HUES48 (cell line): Measurements from ENCODE around the gene DBI.

ENCODE experiments used
- H3K27ac ChIP-seq: one replicate; pipeline ENCODE4 v1.7.0; 2013; ENCODE audit warnings: low read depth, low read length, inconsistent platforms
- H3K27me3 ChIP-seq: 2 replicates; pipeline ENCODE4 v1.6.1; 2013; ENCODE audit warnings: mild to moderate bottlenecking, low read length; ENCODE audit not compliant: control insufficient read depth, insufficient read depth
- H3K36me3 ChIP-seq: 2 replicates; pipeline ENCODE4 v1.6.1; 2013; ENCODE audit warnings: low read length; ENCODE audit not compliant: control insufficient read depth, insufficient read depth
- H3K4me1 ChIP-seq: 2 replicates; pipeline ENCODE4 v1.6.1; 2013; ENCODE audit warnings: mild to moderate bottlenecking, low read length; ENCODE audit not compliant: control insufficient read depth, insufficient read depth
- H3K4me3 ChIP-seq: 2 replicates; pipeline ENCODE4 v1.5.1; 2013; ENCODE audit warnings: mild to moderate bottlenecking, low read depth, low read length
- H3K9ac ChIP-seq: 2 replicates; pipeline ENCODE4 v1.6.1; 2013; ENCODE audit warnings: mild to moderate bottlenecking, low read depth, low read length, moderate library complexity
- H3K9me3 ChIP-seq: 2 replicates; pipeline ENCODE4 v1.6.1; 2013; ENCODE audit warnings: low read length; ENCODE audit not compliant: control insufficient read depth, insufficient read depth

DBI gene

GRCh38 chr2:119377993-119378345 is 11.2 kb downstream of the DBI start:
- Histone ChIP-seq H3K9ac (no peak overlapping the region), H3K4me3 (no peak overlapping the region), H3K27ac (no peak overlapping the region), H3K9me3 (no peaks in the 10 kb centered on the region), H3K4me1 (no peaks in the 10 kb centered on the region), H3K27me3 (no peaks in the 10 kb centered on the region), H3K36me3 (peaks cover 7% of the 10 kb centered on the region)

GRCh38 chr2:119378566-119378965 is 11.8 kb downstream of the DBI start:
- Histone ChIP-seq H3K27me3 (no peaks in the 10 kb centered on the region), H3K9me3 (no peaks in the 10 kb centered on the region), H3K9ac (no peak overlapping the region), H3K36me3 (peaks cover 1% of the 10 kb centered on the region), H3K4me3 (no peak overlapping the region), H3K27ac (no peak overlapping the region), H3K4me1 (no peaks in the 10 kb centered on the region)

GRCh38 chr2:119383410-119384140 is 16.8 kb downstream of the DBI start:
- H3K9me3 ChIP-seq: no peaks in the 10 kb centered on the region
- H3K27ac ChIP-seq: no peak overlapping the region
- no peaks in the 10 kb centered on the region for H3K4me1 ChIP-seq
- H3K9ac ChIP-seq: no peak overlapping the region
- no peak overlapping the region for H3K4me3 ChIP-seq
- no peaks in the 10 kb centered on the region for H3K36me3 ChIP-seq
- no peaks in the 10 kb centered on the region for H3K27me3 ChIP-seq

- Histone ChIP-seq H3K4me1 (peaks cover 8% of the 10 kb centered on the region), H3K9ac (no peak overlapping the region), H3K27ac (no peak overlapping the region), H3K36me3 (no peaks in the 10 kb centered on the region), H3K27me3 (no peaks in the 10 kb centered on the region), H3K9me3 (no peaks in the 10 kb centered on the region), H3K4me3 (no peak overlapping the region)
Measured at GRCh38 chr2:119384971-119385370, 18.2 kb downstream of the DBI start.

GRCh38 chr2:119385466-119385865 is 18.7 kb downstream of the DBI start:
- Histone ChIP-seq H3K27ac (no peak overlapping the region), H3K4me1 (peaks cover 8% of the 10 kb centered on the region), H3K36me3 (no peaks in the 10 kb centered on the region), H3K4me3 (no peak overlapping the region), H3K27me3 (no peaks in the 10 kb centered on the region), H3K9ac (no peak overlapping the region), H3K9me3 (no peaks in the 10 kb centered on the region)

GRCh38 chr2:119387381-119388129 is 20.8 kb downstream of the DBI start:
- no peak overlapping the region for H3K9ac ChIP-seq

GRCh38 chr2:119389615-119390306 is 23.0 kb downstream of the DBI start:
- no peak overlapping the region for H3K27ac ChIP-seq
- no peak overlapping the region for H3K9ac ChIP-seq

More at GRCh38 chr2:119387381-119388129, 20.8 kb downstream of the DBI start:
- H3K4me1 ChIP-seq: peaks cover 8% of the 10 kb centered on the region
- no peak overlapping the region for H3K4me3 ChIP-seq
- no peaks in the 10 kb centered on the region for H3K9me3 ChIP-seq
- H3K27ac ChIP-seq: no peak overlapping the region
- H3K27me3 ChIP-seq: no peaks in the 10 kb centered on the region
- no peaks in the 10 kb centered on the region for H3K36me3 ChIP-seq

GRCh38 chr2:119393971-119394748 is 27.4 kb downstream of the DBI start:
- Histone ChIP-seq H3K9me3 (no peaks in the 10 kb centered on the region), H3K9ac (no peak overlapping the region), H3K36me3 (no peaks in the 10 kb centered on the region), H3K27ac (no peak overlapping the region), H3K4me3 (no peak overlapping the region), H3K4me1 (peaks cover 7% of the 10 kb centered on the region), H3K27me3 (no peaks in the 10 kb centered on the region)

More at GRCh38 chr2:119389615-119390306, 23.0 kb downstream of the DBI start:
- Histone ChIP-seq H3K4me1 (peaks cover 8% of the 10 kb centered on the region), H3K9me3 (no peaks in the 10 kb centered on the region), H3K4me3 (no peak overlapping the region), H3K36me3 (no peaks in the 10 kb centered on the region), H3K27me3 (no peaks in the 10 kb centered on the region)

GRCh38 chr2:119397196-119397595 is 30.4 kb downstream of the DBI start:
- Histone ChIP-seq H3K4me3 (no peak overlapping the region), H3K9ac (no peak overlapping the region), H3K27me3 (no peaks in the 10 kb centered on the region), H3K36me3 (no peaks in the 10 kb centered on the region), H3K4me1 (no peaks in the 10 kb centered on the region), H3K27ac (no peak overlapping the region), H3K9me3 (no peaks in the 10 kb centered on the region)

GRCh38 chr2:119402106-119402505 is 35.3 kb downstream of the DBI start:
- H3K27me3 ChIP-seq: no peaks in the 10 kb centered on the region
- H3K27ac ChIP-seq: no peak overlapping the region
- H3K4me1 ChIP-seq: no peaks in the 10 kb centered on the region
- H3K4me3 ChIP-seq: no peak overlapping the region
- no peak overlapping the region for H3K9ac ChIP-seq
- no peaks in the 10 kb centered on the region for H3K9me3 ChIP-seq
- no peaks in the 10 kb centered on the region for H3K36me3 ChIP-seq
